Uterus (tissue), 4 donors: ENCODE data around the gene CCDC200. TPM values are rescaled to one million over a fixed set of nuclear protein-coding genes. Genes with fewer than 3 reads are reported as not detected.
"Not testable (repeated sequence)": the region's sequence is repeated elsewhere in the genome, so short reads cannot be mapped to it uniquely, and the experiment has no call there.

Experiments used
- DNase-seq, 2 donors: peaks; one replicate each; pipeline ENCODE4 v3.0.0-alpha.2; 2019 to 2020
- H3K27ac ChIP-seq, 2 donors: fragments of 200-600 bp; sonication (generic); 1 replicate in 1 of 2; 2 replicates in 1 of 2; pipeline ENCODE4 v1.5.1; 2016 to 2018
- H3K27me3 ChIP-seq, 2 donors: fragments of 200-600 bp; sonication (generic); one replicate each; pipeline ENCODE4 v1.5.1; 2018 to 2019; ENCODE audit warnings: control low read depth in 1 of 2
- H3K36me3 ChIP-seq, 2 donors: fragments of 200-600 bp; sonication (generic); one replicate each; pipeline ENCODE4 v1.5.1; 2019; ENCODE audit warnings: control low read depth in 1 of 2
- H3K4me1 ChIP-seq, 2 donors: fragments of 200-600 bp; sonication (generic); one replicate each; pipeline ENCODE4 v1.5.1; 2018 to 2019; ENCODE audit warnings: control low read depth in 1 of 2
- H3K4me3 ChIP-seq, 2 donors: fragments of 200-600 bp; sonication (generic); 1 replicate in 1 of 2; 2 replicates in 1 of 2; pipeline ENCODE4 v1.5.1; 2018 to 2019; ENCODE audit warnings: mild to moderate bottlenecking in 1 of 2
- H3K9me3 ChIP-seq, 2 donors: fragments of 200-600 bp; sonication (generic); one replicate each; pipeline ENCODE4 v1.5.1; 2019; ENCODE audit warnings: control low read depth in 1 of 2
- CTCF ChIP-seq, 4 experiments: fragments of 200-600 bp in 2 of 4; fragments of 450-650 bp in 2 of 4; sonication (generic) in 2 of 4; IDR thresholded peaks; one replicate each; pipeline ENCODE4 v1.5.1; 2016 to 2019; ENCODE audit warnings: antibody characterized with exemption in 4 of 4, mild to moderate bottlenecking in 2 of 4, moderate library complexity in 1 of 4
- POLR2A ChIP-seq, 2 donors: fragments of 450-650 bp; IDR thresholded peaks; one replicate each; pipeline ENCODE4 v1.6.1; 2016; ENCODE audit warnings: antibody characterized with exemption in 2 of 2, mild to moderate bottlenecking in 1 of 2, moderate library complexity in 1 of 2
- intact Hi-C: fragments of 100-400 bp; cut with DNase I; formaldehyde crosslinking; loops from one replicate; pipeline ENCODE4 v1.15.1; 2023; ENCODE audit warnings: low total_unique reads
- total RNA-seq, 4 donors: library from RNA; depleted of rRNA in 3 of 4; stranded (reverse); fragments of >200 nt in 3 of 4; gene quantifications; one replicate each; pipeline versions ENCODE4 v1.1.0 to v1.2.4, GENCODE V29; 2014 to 2023
- donor health status: DM: yes; HTN: yes; CAD: no.

The CCDC200 gene
- total RNA-seq, 4 donors from 2014 or later: not detected

- Histone ChIP-seq H3K27me3 (no peaks in the 10 kb centered on the region), H3K4me1 (no peaks in the 10 kb centered on the region), H3K9me3 (no peaks in the 10 kb centered on the region), H3K36me3 (no peaks in the 10 kb centered on the region), H3K4me3 (no peak overlapping the region), H3K27ac (no peak overlapping the region)
- TF ChIP-seq POLR2A (IDR thresholded peaks at IDR 0.05) (no peak), CTCF (IDR thresholded peaks at IDR 0.05) (no peak)
- intact Hi-C loops: no loop called here
- no peak for DNase-seq
Observed at GRCh38 chr17:43200127-43200526, 28.3 kb downstream of the CCDC200 start.

- no peak for DNase-seq
- Histone ChIP-seq H3K4me1 (no peaks in the 10 kb centered on the region), H3K9me3 (no peaks in the 10 kb centered on the region), H3K27ac (no peak overlapping the region), H3K4me3 (no peak overlapping the region), H3K27me3 (no peaks in the 10 kb centered on the region), H3K36me3 (no peaks in the 10 kb centered on the region)
- intact Hi-C loops: no loop called here
- TF ChIP-seq POLR2A (IDR thresholded peaks at IDR 0.05) (no peak), CTCF (IDR thresholded peaks at IDR 0.05) (no peak)
Observed at GRCh38 chr17:43199633-43200032, 28.8 kb downstream of the CCDC200 start.

GRCh38 chr17:43193251-43193650 is 35.2 kb downstream of the CCDC200 start:
- no peak for DNase-seq
- Histone ChIP-seq H3K27me3 (no peaks in the 10 kb centered on the region), H3K36me3 (no peaks in the 10 kb centered on the region), H3K27ac (no peak overlapping the region), H3K4me1 (no peaks in the 10 kb centered on the region), H3K4me3 (no peak overlapping the region), H3K9me3 (no peaks in the 10 kb centered on the region)
- TF ChIP-seq CTCF (IDR thresholded peaks at IDR 0.05): no peak
- no peak for TF ChIP-seq POLR2A (IDR thresholded peaks at IDR 0.05)
- intact Hi-C loops: no loop called here

GRCh38 chr17:43186656-43187055 is 41.8 kb downstream of the CCDC200 start:
- DNase-seq, H3K4me1 ChIP-seq, H3K27ac ChIP-seq, H3K9me3 ChIP-seq, intact Hi-C loops, H3K27me3 ChIP-seq, H3K36me3 ChIP-seq, H3K4me3 ChIP-seq: not testable (repeated sequence)

- Histone ChIP-seq H3K9me3 (no peaks in the 10 kb centered on the region), H3K27me3 (no peaks in the 10 kb centered on the region), H3K4me1 (no peaks in the 10 kb centered on the region), H3K4me3 (no peak overlapping the region), H3K36me3 (no peaks in the 10 kb centered on the region), H3K27ac (no peak overlapping the region)
- DNase-seq: no peak
- intact Hi-C loops: no loop called here
- no peak for TF ChIP-seq POLR2A (IDR thresholded peaks at IDR 0.05)
- no peak for TF ChIP-seq CTCF (IDR thresholded peaks at IDR 0.05)
Observed at GRCh38 chr17:43183921-43184320, 44.5 kb downstream of the CCDC200 start.

- H3K4me3 ChIP-seq: no peak overlapping the region
- H3K4me1 ChIP-seq: peaks cover 15 to 29% of the 10 kb centered on the region in 2 donors
- peak overlapping the region in 1 of 2 donors; percentile 43 for H3K27ac ChIP-seq
- H3K9me3 ChIP-seq: no peaks in the 10 kb centered on the region
- intact Hi-C loops: no loop called here
- no peaks in the 10 kb centered on the region for H3K36me3 ChIP-seq
- DNase-seq: no peak
- no peak for TF ChIP-seq CTCF (IDR thresholded peaks at IDR 0.05)
- TF ChIP-seq POLR2A (IDR thresholded peaks at IDR 0.05): no peak
- no peaks in the 10 kb centered on the region for H3K27me3 ChIP-seq
Observed at GRCh38 chr17:43176119-43176570, 52.3 kb downstream of the CCDC200 start.
